GM13977 (cell line): ENCODE results near the gene ITSN1.

ENCODE experiments used
- DNase-seq: peaks from one replicate; pipeline ENCODE4 v3.0.0; 2012; ENCODE audit warnings: low spot score
- CTCF ChIP-seq: IDR thresholded peaks from 2 replicates; pipeline ENCODE4 v1.5.1; 2012; ENCODE audit warnings: mild to moderate bottlenecking, control low read depth; ENCODE audit not compliant: insufficient read depth; ENCODE audit errors: extremely low read depth, missing control alignments
- in situ Hi-C: fragments of 300-500 bp; cut with MboI; formaldehyde crosslinking; loops from one replicate; pipeline ENCODE4 v1.12.0; 2022; ENCODE audit warnings: low sequenced_read_pairs, low pct_unique_long_range_greater_than_20kb, mixed read lengths, inconsistent platforms; ENCODE audit not compliant: unreplicated experiment

Gene ITSN1

GRCh38 chr21:33760641-33761440 is 118.5 kb downstream of the ITSN1 start:
- in situ Hi-C loops = no loop called here
- no peak for TF ChIP-seq CTCF
- no peak for DNase-seq

- no peak for DNase-seq
- in situ Hi-C loops = no loop called here
- no peak for TF ChIP-seq CTCF
These were observed 119.2 kb downstream of the ITSN1 start for GRCh38 chr21:33761441-33762036.

GRCh38 chr21:33762803-33763581 is 120.7 kb downstream of the ITSN1 start:
- no peak for TF ChIP-seq CTCF
- in situ Hi-C loops = no loop called here

GRCh38 chr21:33763582-33763899 is 121.2 kb downstream of the ITSN1 start:
- TF ChIP-seq CTCF = no peak
- in situ Hi-C loops = no loop called here
- DNase-seq = no peak

More at GRCh38 chr21:33762803-33763581, 120.7 kb downstream of the ITSN1 start:
- no peak for DNase-seq

- no peak for TF ChIP-seq CTCF
- no peak for DNase-seq
- in situ Hi-C loops = no loop called here
These were observed 124.9 kb downstream of the ITSN1 start for GRCh38 chr21:33767236-33767635.

GRCh38 chr21:33767960-33768359 is 125.7 kb downstream of the ITSN1 start:
- in situ Hi-C loops = no loop called here
- no peak for DNase-seq
- TF ChIP-seq CTCF = no peak
